ENCODE results near the gene RGS11. TPM values are rescaled to one million over a fixed set of nuclear protein-coding genes. Genes with fewer than 3 reads are reported as not detected.

Gene RGS11
- total RNA-seq, 1 experiment from 2014 or later, result 10.2 TPM

- DNase-seq (ENCODE audit: low read depth, low spot score) (no peak), ATAC-seq (no peak)
- no peak overlapping the region for H3K4me3 ChIP-seq (ENCODE audit: low read depth in 2 of 2, low read length in 2 of 2)
- BruUV-seq (replicated peaks), result no TSS peak
- H3K36me3 ChIP-seq (ENCODE audit: control insufficient read depth, insufficient read depth, low read length), result no peaks in the 10 kb centered on the region
- intact Hi-C loops (cut with micrococcal nuclease; ENCODE audit: unreplicated experiment), result no loop called here
- ChIA-PET POLR2A (interaction anchor here (0.6 to 0.7 kb wide), 2 partner anchors 11 to 14 kb away, joined by 3 to 4 read pairs; no protein-coding TSS in a partner anchor), CTCF (interaction anchor here (0.6 kb wide), 1 partner anchor 59 kb away, joined by 7 read pairs; no protein-coding TSS in a partner anchor)
- no peaks in the 10 kb centered on the region for H3K27me3 ChIP-seq (ENCODE audit: control insufficient read depth, insufficient read depth, low read length)
- H3K27ac ChIP-seq (ENCODE audit: low read length), result no peak overlapping the region
- TF ChIP-seq SIN3A (IDR thresholded peaks at IDR 0.05; ENCODE audit: borderline replicate concordance, insufficient read depth, low read depth, low read length), result no peak
- TF ChIP-seq POLR2AphosphoS5 (IDR thresholded peaks at IDR 0.05; ENCODE audit: low read depth, low read length), result no peak
- no peak for TF ChIP-seq REST (IDR thresholded peaks at IDR 0.05; ENCODE audit: insufficient read depth in 1 of 2, low read depth in 2 of 2, low read length in 1 of 2)
- no peak for TF ChIP-seq CTCF (IDR thresholded peaks at IDR 0.05)
- no peak for TF ChIP-seq TCF7L2 (IDR thresholded peaks at IDR 0.05; ENCODE audit: low read depth, low read length)
- peaks cover 5% of the 10 kb centered on the region for H3K4me1 ChIP-seq (ENCODE audit: control insufficient read depth, insufficient read depth, low read length)
- in situ Hi-C loops (cut with HindIII; ENCODE audit: low pct_unique_long_range_greater_than_20kb, low sequenced_read_pairs), result no loop called here
- no peaks in the 10 kb centered on the region for H3K9me3 ChIP-seq (ENCODE audit: control insufficient read depth, insufficient read depth, low read depth, low read length)
Observed at GRCh38 chr16:279531-279930, 3.8 kb upstream of the RGS11 start.

GRCh38 chr16:278863-279366 lies 3.2 kb upstream of the RGS11 start:
- H3K27ac ChIP-seq (ENCODE audit: low read length), result no peak overlapping the region
- H3K36me3 ChIP-seq (ENCODE audit: control insufficient read depth, insufficient read depth, low read length), result no peaks in the 10 kb centered on the region
- ChIA-PET POLR2A (no interaction called here), CTCF (interaction anchor here (0.6 kb wide), 1 partner anchor 58 kb away, joined by 7 read pairs; no protein-coding TSS in a partner anchor)
- BruUV-seq (replicated peaks), result no TSS peak
- H3K27me3 ChIP-seq (ENCODE audit: control insufficient read depth, insufficient read depth, low read length), result no peaks in the 10 kb centered on the region
- no peak overlapping the region for H3K4me3 ChIP-seq (ENCODE audit: low read depth in 2 of 2, low read length in 2 of 2)
- H3K9me3 ChIP-seq (ENCODE audit: control insufficient read depth, insufficient read depth, low read depth, low read length), result no peaks in the 10 kb centered on the region
- peak; percentile 7 for DNase-seq (ENCODE audit: low read depth, low spot score)
- intact Hi-C loops (cut with micrococcal nuclease; ENCODE audit: unreplicated experiment) (no loop called here), in situ Hi-C loops (cut with HindIII; ENCODE audit: low pct_unique_long_range_greater_than_20kb, low sequenced_read_pairs) (no loop called here)
- peak; percentile 54 for ATAC-seq
- TF ChIP-seq REST (IDR thresholded peaks at IDR 0.05; ENCODE audit: insufficient read depth in 1 of 2, low read depth in 2 of 2, low read length in 1 of 2) (no peak), TCF7L2 (IDR thresholded peaks at IDR 0.05; ENCODE audit: low read depth, low read length) (no peak), POLR2AphosphoS5 (IDR thresholded peaks at IDR 0.05; ENCODE audit: low read depth, low read length) (no peak), SIN3A (IDR thresholded peaks at IDR 0.05; ENCODE audit: borderline replicate concordance, insufficient read depth, low read depth, low read length) (no peak), CTCF (IDR thresholded peaks at IDR 0.05) (no peak)
- H3K4me1 ChIP-seq (ENCODE audit: control insufficient read depth, insufficient read depth, low read length), result peaks cover 6% of the 10 kb centered on the region

All from Panc1 (cell line).